HG02870 (cell line): ENCODE results near the gene RHO.

Experiments
- ATAC-seq: cut with Tn5 transposase; IDR thresholded peaks from one replicate; pipeline ENCODE4 v1.9.1; 2021; ENCODE audit warnings: mild to moderate bottlenecking, moderate library complexity; ENCODE audit not compliant: unreplicated experiment

The RHO gene

GRCh38 chr3:129519896-129520715 lies 8.3 kb upstream of the RHO start:
- ATAC-seq: no peak

DNA sequence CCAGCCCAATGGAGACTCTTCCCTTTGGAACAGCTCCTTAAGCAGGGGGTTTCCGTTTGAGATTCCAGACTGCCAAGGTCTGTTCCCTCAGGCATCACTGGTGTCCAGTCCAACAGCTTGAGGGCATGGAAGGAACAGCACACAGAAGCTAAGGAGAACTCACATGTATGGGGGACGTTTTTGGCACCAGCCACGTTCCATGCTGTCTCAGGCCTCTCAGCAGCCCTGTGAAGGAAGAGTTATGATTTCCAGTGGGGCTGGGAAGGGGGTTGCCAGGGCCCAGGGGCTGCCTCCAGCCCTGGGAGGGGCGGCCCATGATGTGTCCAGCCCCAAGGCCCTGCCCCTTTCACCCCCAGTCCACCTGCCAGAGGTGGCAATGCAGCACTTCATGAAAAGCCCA lies 7.5 kb upstream of the RHO start:
- no peak for ATAC-seq

DNA sequence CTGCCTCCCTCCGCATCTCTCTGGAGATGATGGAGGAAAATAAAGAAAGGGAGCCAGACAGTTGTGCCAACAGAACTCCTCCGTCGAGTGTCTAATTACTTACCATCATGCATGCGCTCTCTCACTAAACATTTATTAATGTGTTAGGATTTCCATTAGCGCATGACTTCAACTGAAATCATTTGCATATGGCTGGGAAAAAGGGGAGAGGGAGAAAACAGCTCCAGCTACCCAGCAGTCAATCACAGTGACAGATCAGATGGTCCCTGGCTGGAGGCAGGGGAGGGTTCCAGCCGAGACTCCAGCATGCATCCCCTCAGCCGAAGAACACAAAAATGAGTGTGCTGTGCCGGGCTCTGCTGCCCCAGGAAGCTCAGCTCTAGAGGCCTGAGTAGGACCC lies 6.8 kb upstream of the RHO start:
- no peak for ATAC-seq

GRCh38 chr3:129522953-129523352 lies 5.5 kb upstream of the RHO start:
- no peak for ATAC-seq

DNA sequence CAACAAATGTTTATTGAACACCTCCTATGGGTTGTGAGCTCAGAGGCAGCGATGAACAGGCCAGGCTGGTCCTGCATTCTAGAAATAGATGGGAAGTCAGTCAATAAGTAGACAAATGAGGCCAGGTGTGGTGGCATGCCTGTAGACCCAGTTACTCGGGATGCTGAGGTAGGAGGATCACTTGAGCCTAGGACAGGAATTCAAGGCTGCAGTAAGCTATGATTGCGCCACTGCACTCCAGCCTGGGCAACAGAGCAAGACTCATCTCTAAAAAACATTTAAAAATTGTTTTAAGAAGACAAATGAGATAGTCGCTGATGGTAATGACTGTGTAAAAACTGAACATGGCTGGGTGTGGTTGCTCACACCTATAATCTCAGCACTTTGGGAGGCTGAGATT lies 4.4 kb upstream of the RHO start:
- ATAC-seq: no peak

DNA sequence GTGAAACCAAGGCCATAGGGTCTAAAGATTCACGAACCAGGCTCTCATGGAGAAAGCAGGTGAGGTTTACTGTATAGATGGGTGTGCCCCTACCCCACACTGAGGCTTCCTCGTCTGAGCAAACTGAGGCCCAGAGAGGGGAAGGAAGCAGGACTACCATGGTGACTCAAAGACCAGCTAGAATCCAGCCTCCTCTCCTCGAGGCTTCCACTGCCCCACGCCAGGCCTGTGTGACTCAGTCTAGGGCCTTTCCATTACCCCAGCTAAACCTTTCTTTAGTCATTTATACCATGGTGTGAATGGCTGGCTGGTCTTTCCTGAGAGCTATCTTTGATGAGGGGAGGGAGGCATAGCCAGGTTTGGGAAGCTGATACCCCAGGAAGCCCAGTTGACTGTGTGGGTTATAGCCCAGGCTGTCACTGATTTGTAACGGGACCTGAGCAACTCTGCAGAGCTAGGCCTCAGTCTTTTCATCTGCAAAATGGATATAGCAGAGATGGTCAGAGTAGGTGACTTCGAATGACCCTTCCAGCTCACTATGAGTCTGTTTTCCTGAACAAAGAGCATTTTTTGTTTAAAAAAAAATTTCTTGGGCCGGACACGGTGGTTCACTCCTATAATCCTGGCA lies 3.0 kb upstream of the RHO start:
- ATAC-seq: no peak

DNA sequence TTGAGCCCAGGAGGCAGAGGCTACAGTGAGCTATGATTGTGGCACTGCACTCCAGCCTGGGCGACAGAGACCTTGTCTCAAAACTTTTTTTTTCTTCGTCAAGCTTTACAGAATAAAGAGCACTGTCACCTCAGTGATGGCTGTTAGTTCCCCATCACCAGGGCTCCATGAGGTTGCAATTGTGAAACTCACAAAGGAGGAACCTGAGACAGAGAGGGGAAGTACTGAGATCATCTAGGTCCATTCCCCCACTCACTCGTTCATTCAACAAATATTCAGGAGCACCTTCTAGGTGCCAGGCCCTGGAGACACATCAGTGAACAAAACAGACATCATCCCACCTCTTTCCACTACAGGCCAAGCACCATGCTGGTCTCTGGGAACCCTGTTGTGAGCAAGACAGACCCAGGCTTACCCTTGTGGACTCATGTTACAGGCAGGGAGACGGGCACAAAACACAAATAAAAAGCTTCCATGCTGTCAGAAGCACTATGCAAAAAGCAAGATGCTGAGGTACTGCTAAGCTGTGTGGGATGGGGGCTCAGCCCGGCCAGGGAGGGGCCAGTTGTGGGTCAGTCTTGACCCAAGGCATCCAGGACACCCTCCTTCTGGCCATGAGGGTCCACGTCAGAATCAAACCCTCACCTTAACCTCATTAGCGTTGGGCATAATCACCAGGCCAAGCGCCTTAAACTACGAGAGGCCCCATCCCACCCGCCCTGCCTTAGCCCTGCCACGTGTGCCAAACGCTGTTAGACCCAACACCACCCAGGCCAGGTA lies 2.1 kb upstream of the RHO start:
- peak; percentile 90 for ATAC-seq

DNA sequence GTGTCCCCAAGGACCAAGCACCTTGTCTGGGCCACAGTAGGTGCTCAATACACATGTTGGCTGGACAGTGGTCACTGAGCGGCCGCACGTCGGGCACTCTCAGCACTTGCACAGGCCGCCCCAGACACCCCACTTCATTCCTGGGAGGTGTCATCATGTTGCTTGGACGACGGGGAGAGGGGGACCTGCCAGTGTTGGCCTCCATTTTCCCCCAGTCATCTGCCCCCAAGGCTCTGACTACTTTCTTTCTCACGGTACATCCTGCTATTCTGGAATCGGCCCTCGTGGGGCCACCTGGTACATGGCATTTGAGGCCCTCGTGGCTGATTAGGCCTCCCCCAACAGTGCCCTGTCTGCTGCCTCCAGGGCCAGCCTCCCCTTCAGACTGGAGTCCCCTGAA lies 1.2 kb upstream of the RHO start:
- ATAC-seq: no peak

GRCh38 chr3:129529436-129530210 lies 1.2 kb downstream of the RHO start:
- ATAC-seq: no peak

DNA sequence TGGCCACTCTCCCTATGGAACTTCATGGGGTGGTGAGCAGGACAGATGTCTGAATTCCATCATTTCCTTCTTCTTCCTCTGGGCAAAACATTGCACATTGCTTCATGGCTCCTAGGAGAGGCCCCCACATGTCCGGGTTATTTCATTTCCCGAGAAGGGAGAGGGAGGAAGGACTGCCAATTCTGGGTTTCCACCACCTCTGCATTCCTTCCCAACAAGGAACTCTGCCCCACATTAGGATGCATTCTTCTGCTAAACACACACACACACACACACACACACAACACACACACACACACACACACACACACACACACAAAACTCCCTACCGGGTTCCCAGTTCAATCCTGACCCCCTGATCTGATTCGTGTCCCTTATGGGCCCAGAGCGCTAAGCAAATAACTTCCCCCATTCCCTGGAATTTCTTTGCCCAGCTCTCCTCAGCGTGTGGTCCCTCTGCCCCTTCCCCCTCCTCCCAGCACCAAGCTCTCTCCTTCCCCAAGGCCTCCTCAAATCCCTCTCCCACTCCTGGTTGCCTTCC lies 1.9 kb downstream of the RHO start:
- no peak for ATAC-seq

- ATAC-seq: no peak
Measured at GRCh38 chr3:129530821-129531220, 2.4 kb downstream of the RHO start.

GRCh38 chr3:129531699-129532098 lies 3.3 kb downstream of the RHO start:
- no peak for ATAC-seq

- no peak for ATAC-seq
Measured at GRCh38 chr3:129532261-129532660, 3.8 kb downstream of the RHO start.

DNA sequence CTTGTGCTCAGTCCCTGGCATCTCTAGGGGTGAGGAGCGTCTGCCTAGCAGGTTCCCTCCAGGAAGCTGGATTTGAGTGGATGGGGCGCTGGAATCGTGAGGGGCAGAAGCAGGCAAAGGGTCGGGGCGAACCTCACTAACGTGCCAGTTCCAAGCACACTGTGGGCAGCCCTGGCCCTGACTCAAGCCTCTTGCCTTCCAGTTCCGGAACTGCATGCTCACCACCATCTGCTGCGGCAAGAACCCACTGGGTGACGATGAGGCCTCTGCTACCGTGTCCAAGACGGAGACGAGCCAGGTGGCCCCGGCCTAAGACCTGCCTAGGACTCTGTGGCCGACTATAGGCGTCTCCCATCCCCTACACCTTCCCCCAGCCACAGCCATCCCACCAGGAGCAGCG lies 5.0 kb downstream of the RHO start:
- ATAC-seq: no peak

- ATAC-seq: no peak
Measured at GRCh38 chr3:129534428-129535027, 6.1 kb downstream of the RHO start.

GRCh38 chr3:129535075-129535474 lies 6.6 kb downstream of the RHO start:
- ATAC-seq: no peak

DNA sequence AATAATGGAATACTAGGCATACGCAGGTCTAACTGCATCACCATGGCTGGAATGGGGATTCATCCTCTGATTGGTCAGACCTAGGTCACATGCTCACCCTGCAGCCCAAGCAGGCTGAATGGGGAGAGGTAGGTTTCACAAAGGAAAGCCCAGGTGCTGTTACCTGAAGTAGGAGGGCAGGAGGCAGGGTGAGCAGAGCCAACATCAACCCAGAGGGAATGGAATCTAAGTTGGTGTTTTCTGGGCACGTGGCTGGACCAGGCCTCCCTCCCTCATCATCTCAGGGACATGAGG lies 7.9 kb downstream of the RHO start:
- no peak for ATAC-seq

DNA sequence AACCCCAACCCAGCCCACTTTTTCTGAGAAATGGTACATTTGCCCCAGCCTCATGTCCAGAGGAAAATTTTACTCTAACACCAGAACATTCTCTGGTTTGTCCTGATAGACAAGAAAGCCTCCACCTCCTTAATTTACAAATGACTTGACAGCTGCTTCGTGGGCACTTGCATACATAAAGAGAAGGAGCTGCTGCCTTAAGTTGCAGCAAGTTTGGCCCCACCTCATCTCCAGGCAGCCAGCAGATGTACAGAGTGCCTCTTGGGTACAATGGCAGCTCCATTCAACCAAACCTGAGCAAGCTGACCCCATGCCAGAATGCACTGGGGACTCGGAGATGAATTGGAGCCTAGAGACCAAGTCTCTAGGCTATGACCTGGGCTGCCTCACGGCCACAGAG lies 8.4 kb downstream of the RHO start:
- no peak for ATAC-seq

GRCh38 chr3:129539206-129539605 lies 10.8 kb downstream of the RHO start:
- ATAC-seq: no peak

- ATAC-seq: no peak
Measured at GRCh38 chr3:129540776-129541516, 12.5 kb downstream of the RHO start.
